HG03280 (cell line): ENCODE data around the gene ANXA11.

ENCODE experiments used
- ATAC-seq: cut with Tn5 transposase; IDR thresholded peaks from one replicate; pipeline ENCODE4 v1.9.1; 2021; ENCODE audit warnings: mild to moderate bottlenecking, moderate library complexity; ENCODE audit not compliant: unreplicated experiment

Gene ANXA11

DNA sequence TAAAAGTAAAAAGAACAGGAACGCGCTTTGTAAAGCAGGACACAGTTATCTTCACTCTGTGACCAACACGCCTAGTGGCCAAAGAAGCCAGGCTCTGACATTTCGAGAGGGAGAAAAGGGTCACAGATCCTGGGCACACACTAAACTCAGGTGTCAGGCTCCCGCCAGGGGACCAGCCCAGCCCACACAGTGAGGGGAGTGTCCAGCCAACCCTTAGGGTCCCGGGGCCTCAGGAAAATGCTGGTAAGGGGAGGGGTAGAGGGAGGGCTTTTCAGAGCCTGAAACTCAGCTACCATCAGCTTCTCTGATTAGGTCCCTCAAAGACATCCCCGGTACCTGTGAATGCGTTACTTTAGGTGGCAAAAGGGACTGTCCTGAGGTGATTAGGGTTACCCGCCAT, 16.6 kb downstream of the ANXA11 start:
- no peak for ATAC-seq

GRCh38 chr10:80187465-80188409, 17.6 kb downstream of the ANXA11 start:
- ATAC-seq: peak; percentile 92

- ATAC-seq: no peak
Observed at GRCh38 chr10:80187060-80187459, 18.3 kb downstream of the ANXA11 start.

DNA sequence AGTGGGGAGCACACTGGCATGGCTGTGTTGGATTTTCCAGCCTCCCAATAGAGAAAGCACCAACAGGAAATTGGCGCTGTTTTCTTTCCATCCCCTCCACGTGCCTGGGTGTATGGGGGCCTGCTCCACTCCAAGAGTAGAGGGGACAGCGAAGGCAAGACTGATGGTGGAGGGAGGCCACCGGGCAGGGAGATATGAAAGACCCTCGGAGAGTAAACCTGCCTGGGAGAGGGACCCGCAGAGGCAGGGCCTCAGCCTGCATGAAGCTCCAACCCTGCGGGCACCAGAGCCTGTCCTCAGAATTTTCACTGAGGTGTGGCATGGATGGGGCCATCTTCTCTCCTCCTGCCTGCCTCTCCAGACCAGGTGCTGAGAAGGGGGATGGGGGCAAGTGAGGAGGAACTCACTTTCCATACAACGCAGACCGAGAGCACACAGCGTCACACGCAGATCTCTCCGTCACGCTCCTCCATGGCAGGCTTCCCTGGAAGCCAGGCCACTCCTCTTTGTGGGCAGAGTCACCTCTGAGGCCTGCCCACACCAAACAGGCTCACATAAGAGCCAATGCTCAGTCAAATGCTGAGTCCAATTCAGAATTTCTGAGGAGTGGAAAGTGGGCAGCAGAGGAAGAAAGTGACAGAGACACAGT, 18.8 kb downstream of the ANXA11 start:
- no peak for ATAC-seq

- no peak for ATAC-seq
Observed at GRCh38 chr10:80185578-80186299, 19.6 kb downstream of the ANXA11 start.

GRCh38 chr10:80184291-80184690, 21.0 kb downstream of the ANXA11 start:
- ATAC-seq: no peak

- no peak for ATAC-seq
Observed at GRCh38 chr10:80183436-80183835, 21.9 kb downstream of the ANXA11 start.

DNA sequence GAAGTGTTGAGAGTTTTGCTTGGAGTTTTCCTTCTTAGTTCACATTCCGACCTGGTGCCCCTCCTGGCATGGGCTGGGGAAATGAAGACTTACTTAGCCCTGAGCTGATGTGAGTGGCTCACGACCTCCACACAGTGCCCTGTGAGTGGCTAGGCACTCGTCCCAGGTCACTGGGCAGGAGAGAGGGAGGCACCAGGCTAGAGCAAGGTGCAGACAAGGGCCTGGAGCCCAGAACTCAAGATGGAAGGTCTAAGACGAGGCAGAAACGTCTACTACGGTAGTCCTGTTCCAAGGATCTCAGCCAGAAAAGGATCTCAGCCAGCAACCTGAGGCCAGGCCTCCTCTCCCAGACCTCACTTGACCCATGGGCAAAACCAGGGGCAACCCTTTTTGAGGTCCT, 22.4 kb downstream of the ANXA11 start:
- ATAC-seq: no peak

DNA sequence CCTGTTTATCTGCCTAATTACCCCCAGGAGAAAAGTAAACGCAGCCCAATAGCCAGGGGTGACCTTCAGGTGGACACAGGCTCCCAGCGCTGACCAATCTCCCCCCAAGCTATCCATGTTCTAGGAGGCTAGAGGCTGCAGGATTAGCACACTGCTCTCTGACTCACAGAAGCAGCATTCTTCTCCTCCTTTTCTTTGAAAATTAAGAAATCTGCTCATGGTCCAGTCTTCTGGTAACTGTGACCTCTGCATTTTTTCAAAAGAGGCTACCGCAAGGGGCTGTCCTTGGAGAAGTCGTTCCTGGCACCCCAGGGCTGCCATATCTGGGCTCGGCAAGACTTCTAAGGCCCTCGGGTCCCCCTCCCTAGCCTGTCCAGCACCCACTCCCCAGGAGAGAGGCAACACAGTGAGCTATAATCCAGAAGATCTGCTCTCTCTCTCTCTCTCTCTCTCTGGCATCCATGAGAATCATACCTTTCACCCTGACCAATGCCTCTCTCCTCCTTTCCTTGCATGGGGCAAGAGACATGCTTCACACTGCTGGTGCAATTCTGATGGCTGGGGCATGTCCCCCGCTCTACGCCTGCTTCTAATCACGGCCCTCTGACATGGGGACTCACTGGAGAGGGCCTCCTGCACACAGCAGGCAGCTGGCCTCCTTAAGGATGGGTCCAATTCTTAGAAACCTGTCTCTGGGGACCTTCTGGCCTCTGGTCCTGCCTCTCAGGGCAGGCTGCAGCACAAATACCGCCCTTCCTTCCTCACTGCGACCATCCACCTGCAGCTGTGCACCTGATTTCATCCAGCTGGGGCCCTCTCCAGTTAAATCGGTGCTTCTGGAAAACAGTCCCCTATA, 27.3 kb downstream of the ANXA11 start:
- ATAC-seq: no peak

DNA sequence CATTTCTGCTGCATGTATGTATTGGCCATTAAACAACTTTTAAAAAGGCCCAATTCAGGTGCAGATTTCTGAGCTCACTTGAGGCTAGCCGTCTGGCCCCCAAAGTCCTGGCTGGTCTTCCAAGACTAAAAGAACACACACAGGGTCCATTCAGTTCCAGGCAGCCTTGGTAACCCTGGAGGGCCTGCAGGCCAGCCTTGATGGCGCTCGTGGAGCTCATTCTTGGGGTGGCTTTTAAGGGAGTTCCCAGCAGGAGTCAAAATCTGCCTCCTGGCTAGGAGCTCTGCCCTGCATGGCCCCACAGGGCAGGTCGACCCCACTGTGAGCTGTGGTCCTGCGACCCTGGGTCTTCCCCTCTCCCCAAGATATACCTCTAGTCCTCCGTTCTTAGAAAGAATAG, 28.8 kb downstream of the ANXA11 start:
- ATAC-seq: no peak

GRCh38 chr10:80174641-80175395, 30.5 kb downstream of the ANXA11 start:
- ATAC-seq: no peak

DNA sequence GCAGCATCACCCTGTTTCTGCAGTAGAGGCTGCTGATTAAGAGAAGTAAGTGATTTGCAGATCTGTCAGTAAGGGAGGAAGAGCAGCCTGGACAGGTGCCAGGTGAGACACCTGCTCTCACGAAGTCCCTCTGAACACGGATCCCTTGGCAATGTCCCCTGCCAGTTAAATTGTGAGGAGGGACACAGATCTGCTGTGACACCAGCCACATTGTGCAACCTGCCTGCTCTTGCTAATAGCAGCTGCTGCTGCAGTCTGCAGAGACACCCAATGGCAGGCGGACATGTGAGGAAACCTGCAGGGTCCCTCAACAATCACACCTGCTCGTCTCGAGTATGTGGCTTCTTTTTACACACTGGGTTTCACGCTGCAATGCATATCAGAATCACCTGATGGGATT, 31.9 kb downstream of the ANXA11 start:
- ATAC-seq: no peak

GRCh38 chr10:80172896-80173295, 32.4 kb downstream of the ANXA11 start:
- no peak for ATAC-seq

DNA sequence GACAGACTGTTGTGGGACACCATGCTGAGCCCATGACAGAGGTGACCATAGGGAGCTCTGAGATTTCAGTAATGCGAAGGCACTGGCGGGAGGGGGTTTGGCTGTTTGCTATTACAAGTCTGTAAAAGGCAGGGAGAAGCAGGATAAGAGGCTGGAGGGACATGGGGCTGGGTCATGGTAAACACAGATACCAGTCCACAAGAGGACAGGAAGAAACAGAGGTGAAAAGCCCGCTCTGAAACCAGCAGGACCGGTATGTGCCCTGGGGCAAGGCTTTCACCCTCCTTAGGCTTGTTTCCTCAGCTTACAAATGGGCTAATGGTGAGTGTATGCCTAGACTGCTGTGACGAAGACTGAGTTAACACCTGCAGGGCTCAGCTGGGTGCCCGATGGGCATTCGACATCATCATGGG, 34.1 kb downstream of the ANXA11 start:
- ATAC-seq: no peak

DNA sequence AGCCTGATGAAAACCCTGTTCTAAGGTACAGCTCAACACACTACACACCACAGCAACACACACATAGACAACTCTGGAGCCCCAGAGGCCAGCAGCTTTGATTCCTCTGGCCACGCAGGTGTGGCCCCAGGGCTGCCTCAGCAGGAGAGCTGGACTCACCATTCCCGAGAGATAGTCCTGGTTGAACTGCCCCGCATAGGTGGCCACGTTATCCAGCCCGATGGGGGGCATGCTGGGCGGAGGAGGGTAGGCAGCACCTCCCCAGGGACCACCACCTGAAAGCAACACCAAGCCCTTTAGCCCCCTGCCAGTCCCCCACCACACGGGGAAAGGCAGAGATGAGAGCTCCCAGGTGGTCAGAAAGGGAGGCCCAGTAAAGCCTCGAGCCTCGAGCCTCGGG, 34.7 kb downstream of the ANXA11 start:
- no peak for ATAC-seq

DNA sequence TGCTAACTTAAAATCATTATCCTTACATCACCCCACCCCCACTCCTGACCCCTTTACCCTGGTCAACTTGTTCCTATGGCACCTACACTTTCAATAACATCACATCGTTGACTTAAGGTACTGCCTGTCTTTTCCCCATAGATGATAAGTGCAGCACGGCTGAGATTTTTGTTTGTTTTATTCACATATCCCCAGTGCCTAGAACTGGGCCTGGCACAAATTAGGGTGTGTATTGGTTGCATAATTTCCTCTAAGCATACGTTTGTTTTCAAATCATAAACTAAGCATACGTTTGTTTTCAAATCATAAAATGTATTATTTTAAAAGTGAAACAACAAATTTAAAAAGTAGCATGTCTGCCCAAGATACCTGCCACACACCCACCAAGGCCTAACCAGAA, 35.3 kb downstream of the ANXA11 start:
- no peak for ATAC-seq

DNA sequence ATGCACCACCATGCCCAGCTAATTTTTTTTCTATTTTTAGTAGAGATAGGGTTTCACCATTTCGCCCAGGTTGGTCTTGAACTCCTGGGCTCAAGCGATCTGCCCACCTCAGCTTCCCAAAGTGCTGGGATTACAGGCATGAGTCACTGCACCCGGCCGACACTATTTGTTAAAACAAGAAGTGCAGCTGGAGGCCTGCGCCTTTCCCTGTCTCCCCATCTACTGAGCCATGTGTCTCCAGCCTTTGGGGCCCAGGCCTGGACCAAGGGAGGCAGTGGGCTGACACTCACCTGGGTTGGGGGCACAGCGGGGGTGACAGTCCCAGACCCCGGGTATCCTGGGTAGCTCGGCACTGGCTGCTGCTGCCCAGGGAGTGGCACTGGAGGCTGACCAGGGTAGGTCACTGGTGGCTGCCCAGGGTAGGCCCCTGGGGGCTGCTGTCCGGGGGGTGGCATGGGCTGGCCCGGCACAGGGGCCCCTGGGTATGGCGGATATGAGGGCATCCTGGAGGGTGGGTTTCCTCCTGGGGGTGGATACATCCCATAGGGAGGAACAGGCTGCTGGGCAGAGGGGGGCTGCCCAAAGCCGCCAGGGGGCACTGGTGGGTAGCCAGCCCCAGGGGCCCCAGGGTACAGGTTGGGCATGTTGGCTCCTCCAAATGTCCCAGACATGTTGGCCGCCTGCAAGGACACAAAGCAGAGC, 36.5 kb downstream of the ANXA11 start:
- peak; percentile 46 for ATAC-seq

- no peak for ATAC-seq
Observed at GRCh38 chr10:80168162-80168511, 37.2 kb downstream of the ANXA11 start.

- ATAC-seq: no peak
Observed at GRCh38 chr10:80167471-80168161, 37.7 kb downstream of the ANXA11 start.
